HepG2 (cell line): ENCODE data around the gene PRSS53. TPM values are rescaled to one million over a fixed set of nuclear protein-coding genes. Genes with fewer than 3 reads are reported as not detected.

Experiments used
- GABPB1 ChIP-seq: IDR thresholded peaks from 2 replicates; pipeline ENCODE4 v1.6.1; 2016; ENCODE audit warnings: mild to moderate bottlenecking, missing genetic modification reagents, moderate library complexity, missing compliant biosample characterization
- KLF13 ChIP-seq: sonication (generic); formaldehyde crosslinking; IDR thresholded peaks from 2 replicates; pipeline ENCODE4 v1.4.0; 2020; ENCODE audit warnings: mild to moderate bottlenecking, missing genetic modification reagents
- MIER3 ChIP-seq: IDR thresholded peaks from 2 replicates; pipeline ENCODE4 v1.6.1; 2016; ENCODE audit warnings: missing compliant biosample characterization, borderline replicate concordance
- NFKBIZ ChIP-seq: IDR thresholded peaks from 2 replicates; pipeline ENCODE4 v1.6.1; 2018; ENCODE audit warnings: missing genetic modification reagents, missing compliant biosample characterization
- PHB2 ChIP-seq: fragments of 450-650 bp; IDR thresholded peaks from 2 replicates; pipeline ENCODE4 v1.6.1; 2018; ENCODE audit not compliant: partially characterized antibody
- RFXANK ChIP-seq: IDR thresholded peaks from 2 replicates; pipeline ENCODE4 v1.6.1; 2016
- RNF2 ChIP-seq: fragments of 450-650 bp; conservative IDR thresholded peaks from 2 replicates; pipeline ENCODE4 v1.6.1; 2016; ENCODE audit warnings: low read depth
- STAG1 ChIP-seq: sonication (generic); formaldehyde crosslinking; IDR thresholded peaks from 2 replicates; pipeline ENCODE4 v1.4.0; 2020; ENCODE audit warnings: missing genetic modification reagents
- ZBTB7B ChIP-seq: sonication (generic); formaldehyde crosslinking; IDR thresholded peaks from 2 replicates; pipeline ENCODE4 v1.4.0; 2020; ENCODE audit warnings: missing genetic modification reagents
- ZFAT ChIP-seq: sonication (generic); formaldehyde crosslinking; conservative IDR thresholded peaks from 2 replicates; pipeline ENCODE4 v1.8.1; 2023; ENCODE audit warnings: missing genetic modification reagents, inconsistent platforms
- ZMYM2 ChIP-seq: sonication (generic); formaldehyde crosslinking; IDR thresholded peaks from 2 replicates; pipeline ENCODE4 v1.8.0; 2022; ENCODE audit warnings: mild to moderate bottlenecking, missing genetic modification reagents
- ZNF317 ChIP-seq: sonication (generic); formaldehyde crosslinking; IDR thresholded peaks from 2 replicates; pipeline ENCODE4 v1.5.0; 2020; ENCODE audit warnings: mild to moderate bottlenecking, missing genetic modification reagents
- ZNF720 ChIP-seq: sonication (generic); formaldehyde crosslinking; IDR thresholded peaks from 2 replicates; pipeline ENCODE4 v1.4.0; 2020; ENCODE audit warnings: missing genetic modification reagents
- polyA plus RNA-seq, 8 experiments: library from polyadenylated mRNA; depleted of rRNA in 3 of 8; stranded (reverse) in 7 of 8; unstranded in 1 of 8; fragments of >200 nt; fragmentation: Illumina TruSeq in 4 of 8; extraction: Trizol in 4 of 8; gene quantifications; 2 replicates each; pipeline versions ENCODE4 v1.2.1 to v1.2.3, GENCODE V29; 2011 to 2016; ENCODE audit warnings: low read depth in 4 of 8, missing spikeins in 1 of 8, mixed read lengths in 1 of 8; ENCODE audit not compliant: insufficient read depth in 1 of 8
- total RNA-seq, 5 experiments: library from RNA; depleted of rRNA; stranded (reverse); fragments of >200 nt; fragmentation: Illumina TruSeq; extraction: Trizol; gene quantifications; 2 replicates each; pipeline ENCODE4 v1.2.3, GENCODE V29; 2016; ENCODE audit warnings: low read depth in 1 of 5
- TF ChIP-seq, protein P1 (sequence below): fragments of 450-650 bp; IDR thresholded peaks from 2 replicates; pipeline ENCODE4 v1.6.1; 2017; ENCODE audit warnings: mild to moderate bottlenecking
- TF ChIP-seq, protein P2 (sequence below): sonication (generic); formaldehyde crosslinking; IDR thresholded peaks from 2 replicates; pipeline ENCODE4 v1.5.1; 2020; ENCODE audit warnings: missing genetic modification reagents, mild to moderate bottlenecking, borderline replicate concordance
- TF ChIP-seq, protein P3 (sequence below): sonication (generic); formaldehyde crosslinking; IDR thresholded peaks from 2 replicates; pipeline ENCODE4 v1.4.0; 2020; ENCODE audit warnings: missing genetic modification reagents, mild to moderate bottlenecking, borderline replicate concordance
- TF ChIP-seq, protein P4 (sequence below): sonication (generic); formaldehyde crosslinking; IDR thresholded peaks from 2 replicates; pipeline ENCODE4 v1.5.1; 2020; ENCODE audit warnings: missing genetic modification reagents, mild to moderate bottlenecking, borderline replicate concordance
- TF ChIP-seq, protein P5 (sequence below): sonication (generic); formaldehyde crosslinking; IDR thresholded peaks from 2 replicates; pipeline ENCODE4 v1.4.0; 2020; ENCODE audit warnings: mild to moderate bottlenecking, missing genetic modification reagents

The PRSS53 gene
- total and polyA plus RNA-seq, 2 of the 13 experiments (the other 11 are each of a cell fraction or from before 2014, with no cell fraction given) = 2.2 to 7.4 TPM

DNA sequence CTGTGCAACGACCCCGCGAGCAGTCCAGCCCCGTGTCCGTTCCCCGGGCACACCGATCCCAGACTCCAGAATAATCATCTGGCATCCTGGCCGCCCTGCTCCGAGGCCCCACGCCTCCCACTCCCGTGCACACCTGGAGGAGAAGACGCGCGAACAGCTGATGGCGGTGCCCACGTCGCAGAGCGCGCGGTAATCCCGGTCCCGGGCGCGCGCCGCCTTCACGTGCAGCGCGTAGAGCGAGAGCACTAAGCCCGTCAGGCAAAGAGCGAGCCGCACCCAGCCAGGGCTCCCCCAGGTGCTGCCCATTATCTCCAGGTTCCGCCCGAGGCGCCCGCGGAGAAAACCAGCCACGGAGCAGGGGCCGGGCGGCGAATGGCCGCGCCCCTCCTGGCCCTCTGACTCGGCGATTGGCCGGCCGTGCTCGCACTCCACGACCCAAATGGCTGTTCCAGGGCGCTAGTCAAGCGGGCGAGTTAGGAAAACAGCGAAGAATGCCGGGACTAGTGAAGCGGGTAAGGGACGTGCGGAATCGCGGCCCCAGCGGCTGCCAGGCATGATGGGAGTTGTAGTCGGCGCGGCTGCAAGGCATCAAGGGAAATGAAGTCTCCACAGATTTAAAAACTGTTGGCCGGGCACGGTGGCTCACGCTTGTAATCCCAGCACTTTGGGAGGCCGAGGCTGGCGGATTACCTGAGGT lies 5.8 kb upstream of the PRSS53 start, which contains the start of gene VKORC1 (continued):
- TF ChIP-seq, protein P1, sequence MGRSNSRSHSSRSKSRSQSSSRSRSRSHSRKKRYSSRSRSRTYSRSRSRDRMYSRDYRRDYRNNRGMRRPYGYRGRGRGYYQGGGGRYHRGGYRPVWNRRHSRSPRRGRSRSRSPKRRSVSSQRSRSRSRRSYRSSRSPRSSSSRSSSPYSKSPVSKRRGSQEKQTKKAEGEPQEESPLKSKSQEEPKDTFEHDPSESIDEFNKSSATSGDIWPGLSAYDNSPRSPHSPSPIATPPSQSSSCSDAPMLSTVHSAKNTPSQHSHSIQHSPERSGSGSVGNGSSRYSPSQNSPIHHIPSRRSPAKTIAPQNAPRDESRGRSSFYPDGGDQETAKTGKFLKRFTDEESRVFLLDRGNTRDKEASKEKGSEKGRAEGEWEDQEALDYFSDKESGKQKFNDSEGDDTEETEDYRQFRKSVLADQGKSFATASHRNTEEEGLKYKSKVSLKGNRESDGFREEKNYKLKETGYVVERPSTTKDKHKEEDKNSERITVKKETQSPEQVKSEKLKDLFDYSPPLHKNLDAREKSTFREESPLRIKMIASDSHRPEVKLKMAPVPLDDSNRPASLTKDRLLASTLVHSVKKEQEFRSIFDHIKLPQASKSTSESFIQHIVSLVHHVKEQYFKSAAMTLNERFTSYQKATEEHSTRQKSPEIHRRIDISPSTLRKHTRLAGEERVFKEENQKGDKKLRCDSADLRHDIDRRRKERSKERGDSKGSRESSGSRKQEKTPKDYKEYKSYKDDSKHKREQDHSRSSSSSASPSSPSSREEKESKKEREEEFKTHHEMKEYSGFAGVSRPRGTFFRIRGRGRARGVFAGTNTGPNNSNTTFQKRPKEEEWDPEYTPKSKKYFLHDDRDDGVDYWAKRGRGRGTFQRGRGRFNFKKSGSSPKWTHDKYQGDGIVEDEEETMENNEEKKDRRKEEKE = no peak
- TF ChIP-seq, protein P2, sequence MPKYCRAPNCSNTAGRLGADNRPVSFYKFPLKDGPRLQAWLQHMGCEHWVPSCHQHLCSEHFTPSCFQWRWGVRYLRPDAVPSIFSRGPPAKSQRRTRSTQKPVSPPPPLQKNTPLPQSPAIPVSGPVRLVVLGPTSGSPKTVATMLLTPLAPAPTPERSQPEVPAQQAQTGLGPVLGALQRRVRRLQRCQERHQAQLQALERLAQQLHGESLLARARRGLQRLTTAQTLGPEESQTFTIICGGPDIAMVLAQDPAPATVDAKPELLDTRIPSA (CRISPR knock-in tag) = peak; percentile 96; the same call in 1 of the 2 replicates
- TF ChIP-seq MIER3 (CRISPR knock-in tag) = peak; percentile 78; the same call in 1 of the 2 replicates
- TF ChIP-seq PHB2 = no peak
- TF ChIP-seq ZMYM2 (CRISPR knock-in tag) = no peak; the same call in 1 of the 2 replicates
- TF ChIP-seq NFKBIZ (CRISPR knock-in tag) = peak; percentile 68; the same call in 1 of the 2 replicates
- TF ChIP-seq GABPB1 (CRISPR knock-in tag) = peak; percentile 91
- peak; percentile 63; the same call in 1 of the 2 replicates for TF ChIP-seq ZNF720 (CRISPR knock-in tag)
- 0 out of 2 replicates have a peak, but pooled peaks have one; percentile 62 for TF ChIP-seq ZFAT (CRISPR knock-in tag)
- TF ChIP-seq ZBTB7B = peak; percentile 38; the same call in 1 of the 2 replicates
- peak; percentile 2 for TF ChIP-seq STAG1 (CRISPR knock-in tag)
- peak; percentile 71; the same call in 1 of the 2 replicates for TF ChIP-seq RFXANK (CRISPR knock-in tag)
- TF ChIP-seq RNF2 = no peak
- TF ChIP-seq, protein P3, sequence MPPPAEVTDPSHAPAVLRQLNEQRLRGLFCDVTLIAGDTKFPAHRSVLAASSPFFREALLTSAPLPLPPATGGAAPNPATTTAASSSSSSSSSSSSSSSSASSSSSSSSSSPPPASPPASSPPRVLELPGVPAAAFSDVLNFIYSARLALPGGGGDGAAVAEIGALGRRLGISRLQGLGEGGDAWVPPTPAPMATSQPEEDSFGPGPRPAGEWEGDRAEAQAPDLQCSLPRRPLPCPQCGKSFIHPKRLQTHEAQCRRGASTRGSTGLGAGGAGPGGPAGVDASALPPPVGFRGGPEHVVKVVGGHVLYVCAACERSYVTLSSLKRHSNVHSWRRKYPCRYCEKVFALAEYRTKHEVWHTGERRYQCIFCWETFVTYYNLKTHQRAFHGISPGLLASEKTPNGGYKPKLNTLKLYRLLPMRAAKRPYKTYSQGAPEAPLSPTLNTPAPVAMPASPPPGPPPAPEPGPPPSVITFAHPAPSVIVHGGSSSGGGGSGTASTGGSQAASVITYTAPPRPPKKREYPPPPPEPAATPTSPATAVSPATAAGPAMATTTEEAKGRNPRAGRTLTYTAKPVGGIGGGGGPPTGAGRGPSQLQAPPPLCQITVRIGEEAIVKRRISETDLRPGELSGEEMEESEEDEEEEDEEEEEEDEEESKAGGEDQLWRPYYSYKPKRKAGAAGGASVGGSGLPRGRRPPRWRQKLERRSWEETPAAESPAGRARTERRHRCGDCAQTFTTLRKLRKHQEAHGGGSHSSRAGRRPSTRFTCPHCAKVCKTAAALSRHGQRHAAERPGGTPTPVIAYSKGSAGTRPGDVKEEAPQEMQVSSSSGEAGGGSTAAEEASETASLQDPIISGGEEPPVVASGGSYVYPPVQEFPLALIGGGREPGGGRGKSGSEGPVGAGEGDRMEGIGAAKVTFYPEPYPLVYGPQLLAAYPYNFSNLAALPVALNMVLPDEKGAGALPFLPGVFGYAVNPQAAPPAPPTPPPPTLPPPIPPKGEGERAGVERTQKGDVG = no peak
- no peak for TF ChIP-seq KLF13
- TF ChIP-seq, protein P4, sequence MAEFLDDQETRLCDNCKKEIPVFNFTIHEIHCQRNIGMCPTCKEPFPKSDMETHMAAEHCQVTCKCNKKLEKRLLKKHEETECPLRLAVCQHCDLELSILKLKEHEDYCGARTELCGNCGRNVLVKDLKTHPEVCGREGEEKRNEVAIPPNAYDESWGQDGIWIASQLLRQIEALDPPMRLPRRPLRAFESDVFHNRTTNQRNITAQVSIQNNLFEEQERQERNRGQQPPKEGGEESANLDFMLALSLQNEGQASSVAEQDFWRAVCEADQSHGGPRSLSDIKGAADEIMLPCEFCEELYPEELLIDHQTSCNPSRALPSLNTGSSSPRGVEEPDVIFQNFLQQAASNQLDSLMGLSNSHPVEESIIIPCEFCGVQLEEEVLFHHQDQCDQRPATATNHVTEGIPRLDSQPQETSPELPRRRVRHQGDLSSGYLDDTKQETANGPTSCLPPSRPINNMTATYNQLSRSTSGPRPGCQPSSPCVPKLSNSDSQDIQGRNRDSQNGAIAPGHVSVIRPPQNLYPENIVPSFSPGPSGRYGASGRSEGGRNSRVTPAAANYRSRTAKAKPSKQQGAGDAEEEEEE (CRISPR knock-in tag) = no peak
- peak; percentile 89 for TF ChIP-seq ZNF317 (CRISPR knock-in tag)
- TF ChIP-seq, protein P5, sequence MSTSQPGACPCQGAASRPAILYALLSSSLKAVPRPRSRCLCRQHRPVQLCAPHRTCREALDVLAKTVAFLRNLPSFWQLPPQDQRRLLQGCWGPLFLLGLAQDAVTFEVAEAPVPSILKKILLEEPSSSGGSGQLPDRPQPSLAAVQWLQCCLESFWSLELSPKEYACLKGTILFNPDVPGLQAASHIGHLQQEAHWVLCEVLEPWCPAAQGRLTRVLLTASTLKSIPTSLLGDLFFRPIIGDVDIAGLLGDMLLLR (CRISPR knock-in tag) = peak; percentile 77
